WERI-Rb-1 (cell line): Measurements from ENCODE around the gene MYL6.

Experiments
- DNase-seq: peaks from one replicate; pipeline ENCODE4 v3.0.0-alpha.2; 2020
- H3K27ac ChIP-seq: fragments of 250-450 bp; sonication (Bioruptor Pico); 2 replicates; pipeline ENCODE4 v1.5.1; 2020; ENCODE audit warnings: mild to moderate bottlenecking, moderate library complexity
- H3K27me3 ChIP-seq: fragments of 250-450 bp; sonication (Bioruptor Pico); 2 replicates; pipeline ENCODE4 v1.5.1; 2021; ENCODE audit warnings: mild to moderate bottlenecking, low read depth, moderate library complexity; ENCODE audit not compliant: insufficient read depth, severe bottlenecking
- H3K36me3 ChIP-seq: fragments of 250-450 bp; sonication (Bioruptor Pico); 2 replicates; pipeline ENCODE4 v1.5.1; 2020; ENCODE audit warnings: mild to moderate bottlenecking, moderate library complexity
- H3K4me3 ChIP-seq: 2 replicates; pipeline ENCODE4 v1.5.1; 2011; ENCODE audit warnings: low read depth, mild to moderate bottlenecking, control low read depth, low read length
- H3K9me3 ChIP-seq: fragments of 250-450 bp; sonication (Bioruptor Pico); 2 replicates; pipeline ENCODE4 v1.5.1; 2021; ENCODE audit warnings: mild to moderate bottlenecking, moderate library complexity; ENCODE audit not compliant: severe bottlenecking
- CTCF ChIP-seq: IDR thresholded peaks from 2 replicates; pipeline ENCODE4 v1.5.1; 2011; ENCODE audit warnings: low read depth, mild to moderate bottlenecking, control low read depth, inconsistent platforms, low read length

MYL6 gene

GRCh38 chr12:56137853-56138571, 20.1 kb upstream of the MYL6 start:
- peaks cover 66% of the 10 kb centered on the region for H3K36me3 ChIP-seq

GRCh38 chr12:56141946-56142784, 16.0 kb upstream of the MYL6 start:
- no peak overlapping the region for H3K27ac ChIP-seq
- H3K27me3 ChIP-seq, result no peaks in the 10 kb centered on the region
- DNase-seq, result no peak
- no peak for TF ChIP-seq CTCF
- peaks cover 59% of the 10 kb centered on the region for H3K36me3 ChIP-seq
- H3K9me3 ChIP-seq, result no peaks in the 10 kb centered on the region
- H3K4me3 ChIP-seq, result no peak overlapping the region

More at GRCh38 chr12:56137853-56138571, 20.1 kb upstream of the MYL6 start:
- H3K27ac ChIP-seq, result no peak overlapping the region
- TF ChIP-seq CTCF, result no peak
- no peaks in the 10 kb centered on the region for H3K27me3 ChIP-seq
- DNase-seq, result no peak
- no peak overlapping the region for H3K4me3 ChIP-seq
- H3K9me3 ChIP-seq, result no peaks in the 10 kb centered on the region

DNA sequence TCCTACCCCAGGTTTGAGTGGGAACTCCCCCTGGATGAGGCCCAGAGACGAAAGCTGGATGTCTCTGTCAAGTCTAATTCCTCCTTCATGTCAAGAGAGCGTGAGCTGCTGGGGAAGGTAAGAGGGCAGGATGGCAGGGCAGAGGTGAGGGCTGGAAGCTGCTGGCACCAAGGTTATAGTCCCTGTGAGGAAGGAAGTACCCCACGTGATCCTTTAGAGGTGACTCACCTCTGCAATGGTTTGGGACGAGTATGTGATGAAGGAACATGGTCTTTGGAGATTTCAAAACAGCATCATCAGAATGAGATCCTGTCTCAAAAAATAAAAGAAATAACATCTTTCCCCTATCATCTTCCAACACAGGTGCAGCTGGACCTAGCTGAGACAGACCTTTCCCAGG, 14.9 kb upstream of the MYL6 start:
- no peak for DNase-seq
- no peaks in the 10 kb centered on the region for H3K27me3 ChIP-seq
- peaks cover 49% of the 10 kb centered on the region for H3K36me3 ChIP-seq
- H3K9me3 ChIP-seq, result no peaks in the 10 kb centered on the region
- TF ChIP-seq CTCF, result no peak
- no peak overlapping the region for H3K27ac ChIP-seq
- H3K4me3 ChIP-seq, result no peak overlapping the region

DNA sequence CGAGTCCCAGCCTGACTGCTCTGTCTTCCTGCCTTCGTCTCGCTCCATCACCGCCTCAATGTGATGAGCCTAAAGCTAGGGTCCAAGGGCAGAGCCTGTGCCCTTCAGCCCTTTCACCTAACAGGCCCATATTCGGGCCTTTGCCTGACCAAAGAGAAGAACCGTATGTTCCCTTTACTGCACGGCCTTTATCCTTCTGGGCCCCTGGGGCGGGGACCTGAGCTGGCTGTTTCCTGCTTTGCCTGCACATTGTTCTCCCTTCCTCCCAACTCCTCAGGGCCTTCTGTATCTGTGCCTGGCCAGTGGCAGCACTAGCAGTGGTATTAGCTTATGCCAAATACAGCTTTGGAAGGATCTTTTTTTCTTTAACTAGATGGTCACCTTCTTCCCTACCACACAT, 14.3 kb upstream of the MYL6 start:
- Histone ChIP-seq H3K4me3 (no peak overlapping the region), H3K27ac (no peak overlapping the region), H3K36me3 (peaks cover 42% of the 10 kb centered on the region), H3K27me3 (no peaks in the 10 kb centered on the region), H3K9me3 (no peaks in the 10 kb centered on the region)
- TF ChIP-seq CTCF, result no peak
- DNase-seq, result no peak

DNA sequence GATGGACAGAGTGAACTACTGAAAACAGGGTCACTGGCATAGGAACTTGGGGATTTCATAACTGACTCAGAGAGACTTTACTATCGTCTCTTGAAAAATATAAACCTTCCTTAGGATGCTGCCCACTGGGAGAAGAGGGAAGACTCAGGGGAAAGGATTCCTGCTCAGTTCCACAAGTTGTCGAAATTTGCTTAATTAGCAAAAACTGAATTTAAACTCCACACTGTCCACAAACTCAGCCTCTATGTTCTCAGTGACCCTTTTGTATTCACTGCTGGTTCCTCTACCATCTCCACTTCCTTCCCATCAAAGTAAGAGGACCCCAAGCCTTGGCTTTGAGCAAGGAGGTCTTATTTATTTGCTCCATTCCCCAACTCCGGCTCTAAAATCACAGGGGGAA, 12.9 kb upstream of the MYL6 start:
- Histone ChIP-seq H3K27ac (no peak overlapping the region), H3K27me3 (no peaks in the 10 kb centered on the region), H3K36me3 (peaks cover 35% of the 10 kb centered on the region), H3K9me3 (no peaks in the 10 kb centered on the region), H3K4me3 (no peak overlapping the region)
- no peak for TF ChIP-seq CTCF
- no peak for DNase-seq
